Astrocyte (in vitro differentiated cells and primary cell): ENCODE measurements around the gene GATM. TPM values are rescaled to one million over a fixed set of nuclear protein-coding genes. Genes with fewer than 3 reads are reported as not detected.

Experiments
- DNase-seq: peaks from one replicate; pipeline ENCODE4 v3.0.0-alpha.2; 2010; ENCODE audit warnings: low read depth
- FAIRE-seq: peaks from 2 replicates; lab custom pipeline; 2011; peaks lifted over from hg19 to GRCh38; lab: Jason Lieb, UNC
- H2AFZ ChIP-seq: 2 replicates; pipeline ENCODE4 v1.6.0; 2012; ENCODE audit warnings: low read depth, low read length, inconsistent platforms
- H3K27ac ChIP-seq: 2 replicates; pipeline ENCODE4 v1.5.1; 2011; ENCODE audit warnings: low read depth, low read length, inconsistent platforms
- H3K27me3 ChIP-seq: 2 replicates; pipeline ENCODE4 v1.6.0; 2011; ENCODE audit warnings: low read length, inconsistent platforms; ENCODE audit not compliant: insufficient read depth
- H3K36me3 ChIP-seq: 2 replicates; pipeline ENCODE4 v1.5.1; 2011; ENCODE audit warnings: low read length, inconsistent platforms; ENCODE audit not compliant: insufficient read depth
- H3K4me1 ChIP-seq: 2 replicates; pipeline ENCODE4 v1.5.1; 2011; ENCODE audit warnings: low read length, inconsistent platforms; ENCODE audit not compliant: insufficient read depth
- H3K4me2 ChIP-seq: 2 replicates; pipeline ENCODE4 v1.6.0; 2012; ENCODE audit warnings: low read length, inconsistent platforms
- H3K4me3 ChIP-seq: 2 replicates; pipeline ENCODE4 v1.5.1; 2011; ENCODE audit warnings: low read depth, mild to moderate bottlenecking, low read length, inconsistent platforms; ENCODE audit not compliant: insufficient read depth
- H3K79me2 ChIP-seq: 2 replicates; pipeline ENCODE4 v1.6.0; 2012; ENCODE audit warnings: mild to moderate bottlenecking, low read length, inconsistent platforms; ENCODE audit not compliant: insufficient read depth
- H3K9ac ChIP-seq: 2 replicates; pipeline ENCODE4 v1.6.0; 2012; ENCODE audit warnings: mild to moderate bottlenecking, low read length, inconsistent platforms
- H3K9me3 ChIP-seq: 2 replicates; pipeline ENCODE4 v1.5.1; 2012; ENCODE audit warnings: low read depth, mild to moderate bottlenecking, low read length, inconsistent platforms; ENCODE audit not compliant: insufficient read depth
- H4K20me1 ChIP-seq: 2 replicates; pipeline ENCODE4 v1.6.0; 2012; ENCODE audit warnings: low read length, inconsistent platforms; ENCODE audit not compliant: insufficient read depth
- H3K27ac Mint-ChIP-seq: one replicate; pipeline ENCODE4 v1.8.0; 2021; ENCODE audit warnings: mild to moderate bottlenecking, mixed read lengths; ENCODE audit not compliant: unreplicated experiment
- H3K27me3 Mint-ChIP-seq: one replicate; pipeline ENCODE4 v1.8.0; 2021; ENCODE audit warnings: low read depth, mixed read lengths; ENCODE audit not compliant: unreplicated experiment
- H3K36me3 Mint-ChIP-seq: one replicate; pipeline ENCODE4 v1.8.0; 2021; ENCODE audit warnings: low read depth, mixed read lengths; ENCODE audit not compliant: unreplicated experiment
- H3K4me1 Mint-ChIP-seq: one replicate; pipeline ENCODE4 v1.8.0; 2021; ENCODE audit warnings: low read depth, mixed read lengths; ENCODE audit not compliant: unreplicated experiment
- H3K4me3 Mint-ChIP-seq: one replicate; pipeline ENCODE4 v1.8.0; 2021; ENCODE audit warnings: mild to moderate bottlenecking, moderate library complexity, mixed read lengths; ENCODE audit not compliant: unreplicated experiment
- H3K9me3 Mint-ChIP-seq: one replicate; pipeline ENCODE4 v1.8.0; 2021; ENCODE audit warnings: mild to moderate bottlenecking, mixed read lengths; ENCODE audit not compliant: unreplicated experiment
- EZH2 ChIP-seq: IDR thresholded peaks from 2 replicates; pipeline ENCODE4 v1.6.1; 2012; ENCODE audit warnings: mild to moderate bottlenecking, low read length, inconsistent platforms; ENCODE audit not compliant: insufficient read depth
- total RNA-seq: library from RNA; stranded (reverse); gene quantifications from 2 replicates; pipeline ENCODE4 v1.2.1, GENCODE V29; 2021
- TF ChIP-seq, protein P1 (sequence below): IDR thresholded peaks from 2 replicates; pipeline ENCODE4 v1.5.1; 2011; ENCODE audit warnings: low read depth, mild to moderate bottlenecking, inconsistent platforms, low read length, moderate library complexity; ENCODE audit not compliant: insufficient read depth

GATM gene
- total RNA-seq, 1 donor from 2014 or later, result 5.4 TPM

DNA sequence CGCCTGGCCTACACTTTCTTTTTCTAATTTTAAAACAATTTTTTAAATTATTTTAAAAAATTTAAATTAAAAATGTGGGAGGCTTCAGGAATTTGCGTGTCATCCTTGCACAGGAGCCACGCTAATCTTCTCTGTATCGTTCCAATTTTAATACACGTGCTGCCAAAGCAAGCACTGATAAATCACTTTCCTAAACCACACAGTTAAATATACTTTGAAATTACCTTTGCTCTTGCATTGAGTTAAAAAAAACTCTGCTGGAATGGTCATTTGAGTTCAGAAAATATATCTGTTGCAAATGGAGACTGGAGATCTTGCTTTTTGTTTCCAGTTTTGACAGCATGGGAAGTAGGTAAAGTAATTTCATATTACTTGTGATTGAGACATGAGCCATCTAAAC, 23.6 kb downstream of the GATM start:
- H3K9me3 ChIP-seq, result no peaks in the 10 kb centered on the region
- H3K79me2 ChIP-seq, result no peaks in the 10 kb centered on the region
- H3K4me1 Mint-ChIP-seq, result no peaks in the 10 kb centered on the region
- no peaks in the 10 kb centered on the region for H3K27me3 ChIP-seq
- no peaks in the 10 kb centered on the region for H3K9me3 Mint-ChIP-seq
- no peak overlapping the region for H2AFZ ChIP-seq
- H4K20me1 ChIP-seq, result no peaks in the 10 kb centered on the region
- FAIRE-seq (no peak), DNase-seq (no peak)
- H3K36me3 ChIP-seq, result no peaks in the 10 kb centered on the region
- H3K36me3 Mint-ChIP-seq, result no peaks in the 10 kb centered on the region
- no peak overlapping the region for H3K4me2 ChIP-seq
- H3K9ac ChIP-seq, result no peak overlapping the region
- H3K4me1 ChIP-seq, result no peaks in the 10 kb centered on the region
- no peak overlapping the region for H3K4me3 ChIP-seq
- TF ChIP-seq, protein P1, sequence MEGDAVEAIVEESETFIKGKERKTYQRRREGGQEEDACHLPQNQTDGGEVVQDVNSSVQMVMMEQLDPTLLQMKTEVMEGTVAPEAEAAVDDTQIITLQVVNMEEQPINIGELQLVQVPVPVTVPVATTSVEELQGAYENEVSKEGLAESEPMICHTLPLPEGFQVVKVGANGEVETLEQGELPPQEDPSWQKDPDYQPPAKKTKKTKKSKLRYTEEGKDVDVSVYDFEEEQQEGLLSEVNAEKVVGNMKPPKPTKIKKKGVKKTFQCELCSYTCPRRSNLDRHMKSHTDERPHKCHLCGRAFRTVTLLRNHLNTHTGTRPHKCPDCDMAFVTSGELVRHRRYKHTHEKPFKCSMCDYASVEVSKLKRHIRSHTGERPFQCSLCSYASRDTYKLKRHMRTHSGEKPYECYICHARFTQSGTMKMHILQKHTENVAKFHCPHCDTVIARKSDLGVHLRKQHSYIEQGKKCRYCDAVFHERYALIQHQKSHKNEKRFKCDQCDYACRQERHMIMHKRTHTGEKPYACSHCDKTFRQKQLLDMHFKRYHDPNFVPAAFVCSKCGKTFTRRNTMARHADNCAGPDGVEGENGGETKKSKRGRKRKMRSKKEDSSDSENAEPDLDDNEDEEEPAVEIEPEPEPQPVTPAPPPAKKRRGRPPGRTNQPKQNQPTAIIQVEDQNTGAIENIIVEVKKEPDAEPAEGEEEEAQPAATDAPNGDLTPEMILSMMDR, result no peak
- TF ChIP-seq EZH2, result no peak
- H3K27me3 Mint-ChIP-seq, result peaks cover 2% of the 10 kb centered on the region
- H3K27ac ChIP-seq, result no peak overlapping the region
- H3K27ac Mint-ChIP-seq, result no peak overlapping the region
- no peak overlapping the region for H3K4me3 Mint-ChIP-seq

DNA sequence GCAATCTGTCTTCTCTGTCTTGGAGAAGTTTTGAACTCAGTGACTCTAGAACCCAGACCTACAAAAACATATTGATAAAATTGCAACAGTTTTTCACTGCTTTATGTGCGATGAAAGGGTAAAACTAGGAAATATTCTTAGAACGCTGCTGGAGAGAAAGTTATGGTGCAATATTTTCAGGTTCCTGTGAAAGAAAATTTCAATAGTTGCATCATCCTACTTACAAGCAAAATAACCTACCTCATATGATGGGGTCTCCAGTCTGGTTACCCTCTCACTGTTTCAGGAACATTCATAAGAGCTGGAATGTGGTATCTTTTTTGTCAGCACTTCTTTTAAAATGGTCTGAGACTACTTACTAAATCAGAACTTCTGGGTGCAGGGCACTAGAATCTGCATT, 27.1 kb downstream of the GATM start:
- Histone ChIP-seq H2AFZ (no peak overlapping the region), H3K9ac (no peak overlapping the region), H3K4me2 (no peak overlapping the region), H3K4me1 (no peaks in the 10 kb centered on the region), H3K36me3 (no peaks in the 10 kb centered on the region), H3K79me2 (no peaks in the 10 kb centered on the region), H3K9me3 (no peaks in the 10 kb centered on the region), H4K20me1 (no peaks in the 10 kb centered on the region), H3K27me3 (no peaks in the 10 kb centered on the region), H3K4me3 (no peak overlapping the region), H3K27ac (no peak overlapping the region)
- DNase-seq, result no peak
- no peak overlapping the region for H3K4me3 Mint-ChIP-seq
- no peak for FAIRE-seq
- H3K9me3 Mint-ChIP-seq, result no peaks in the 10 kb centered on the region
- H3K27ac Mint-ChIP-seq, result no peak overlapping the region
- H3K27me3 Mint-ChIP-seq, result peaks cover 11% of the 10 kb centered on the region
- H3K36me3 Mint-ChIP-seq, result no peaks in the 10 kb centered on the region
- TF ChIP-seq, protein P1, result no peak
- TF ChIP-seq EZH2, result no peak
- peaks cover 7% of the 10 kb centered on the region for H3K4me1 Mint-ChIP-seq

DNA sequence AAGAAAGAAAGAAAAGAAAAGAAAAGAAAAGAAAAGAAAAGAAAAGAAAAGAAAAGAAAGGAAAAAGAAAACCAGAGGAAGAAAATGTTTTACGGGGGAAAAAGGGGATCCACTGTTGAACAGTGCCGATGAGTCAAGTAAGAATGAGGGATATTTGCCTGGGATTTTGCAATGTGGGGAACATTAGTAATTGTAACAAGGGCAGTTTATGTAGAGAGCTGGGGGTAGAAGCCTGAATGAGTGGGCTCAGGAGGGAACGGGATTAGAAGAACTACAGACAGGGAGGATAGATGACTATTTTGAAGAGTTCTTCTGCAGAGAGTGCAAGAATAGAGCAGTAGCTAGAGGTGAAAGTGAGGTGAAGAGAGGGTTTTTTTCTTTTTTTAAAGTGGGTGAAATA, 28.7 kb downstream of the GATM start:
- H3K27ac ChIP-seq, result no peak overlapping the region
- H3K4me2 ChIP-seq, result no peak overlapping the region
- no peak overlapping the region for H3K4me3 ChIP-seq
- no peak overlapping the region for H2AFZ ChIP-seq
- DNase-seq (no peak), FAIRE-seq (no peak)
- H3K36me3 ChIP-seq, result no peaks in the 10 kb centered on the region
- no peaks in the 10 kb centered on the region for H3K9me3 ChIP-seq
- no peaks in the 10 kb centered on the region for H3K79me2 ChIP-seq
- H4K20me1 ChIP-seq, result no peaks in the 10 kb centered on the region
- no peaks in the 10 kb centered on the region for H3K9me3 Mint-ChIP-seq
- no peaks in the 10 kb centered on the region for H3K36me3 Mint-ChIP-seq
- H3K27ac Mint-ChIP-seq, result no peak overlapping the region
- H3K27me3 Mint-ChIP-seq, result peaks cover 11% of the 10 kb centered on the region
- H3K4me1 Mint-ChIP-seq, result peaks cover 8% of the 10 kb centered on the region
- H3K4me1 ChIP-seq, result no peaks in the 10 kb centered on the region
- TF ChIP-seq EZH2, result no peak
- TF ChIP-seq, protein P1, result no peak
- no peaks in the 10 kb centered on the region for H3K27me3 ChIP-seq
- no peak overlapping the region for H3K9ac ChIP-seq
- no peak overlapping the region for H3K4me3 Mint-ChIP-seq
